Left ventricle myocardium inferior (tissue), 1 donor: ENCODE results near the gene MRPL43. TPM values are rescaled to one million over a fixed set of nuclear protein-coding genes. Genes with fewer than 3 reads are reported as not detected.
"Not testable (repeated sequence)": the region's sequence is repeated elsewhere in the genome, so short reads cannot be mapped to it uniquely, and the experiment has no call there.

Experiments
- DNase-seq: peaks from one replicate; pipeline ENCODE4 v3.0.0-alpha.2; 2020
- H3K27ac ChIP-seq: fragments of 200-600 bp; replicated peaks from 2 replicates; pipeline ENCODE4 v1.8.0; 2021
- H3K27me3 ChIP-seq: fragments of 200-600 bp; 2 replicates; pipeline ENCODE4 v1.8.0; 2021; ENCODE audit warnings: low read depth
- H3K36me3 ChIP-seq: fragments of 200-600 bp; 2 replicates; pipeline ENCODE4 v1.8.0; 2021
- H3K4me1 ChIP-seq: fragments of 200-600 bp; 2 replicates; pipeline ENCODE4 v1.8.0; 2021
- H3K4me3 ChIP-seq: fragments of 200-600 bp; 2 replicates; pipeline ENCODE4 v1.8.0; 2021; ENCODE audit warnings: mild to moderate bottlenecking, moderate library complexity
- H3K9me3 ChIP-seq: fragments of 200-600 bp; replicated peaks from 2 replicates; pipeline ENCODE4 v1.8.0; 2021
- CTCF ChIP-seq: fragments of 200-600 bp; IDR thresholded peaks from 2 replicates; pipeline ENCODE4 v1.8.0; 2021; ENCODE audit warnings: antibody characterized with exemption, mild to moderate bottlenecking, borderline replicate concordance
- intact Hi-C: fragments of 100-400 bp; cut with micrococcal nuclease; formaldehyde crosslinking; loops from one replicate; pipeline ENCODE4 v1.11.0; 2022
- total RNA-seq: library from RNA; stranded (reverse); fragmentation: NEBNext Ultra II Directional; extraction: Animal tissue kit (Norgen Biotek cat#: 25700); gene quantifications from one replicate; pipeline ENCODE4 v1.2.1, GENCODE V29; 2021
- donor health status: DM: no; HTN: yes; CAD: no; lungs with severe emphysema.

Gene MRPL43
- total RNA-seq, 1 donor from 2014 or later = 49.7 TPM

- no peak for TF ChIP-seq CTCF
- Histone ChIP-seq H3K27me3 (no peaks in the 10 kb centered on the region), H3K36me3 (peaks cover 43% of the 10 kb centered on the region), H3K4me1 (no peaks in the 10 kb centered on the region), H3K4me3 (no peak overlapping the region), H3K27ac (no peak overlapping the region), H3K9me3 (no peaks in the 10 kb centered on the region)
- intact Hi-C loops = no loop called here
- DNase-seq = no peak
These were observed 7.5 kb downstream of the MRPL43 start for GRCh38 chr10:100979791-100980272.

- TF ChIP-seq CTCF = no peak
- H3K36me3 ChIP-seq = peaks cover 43% of the 10 kb centered on the region
These were observed 8.4 kb downstream of the MRPL43 start for GRCh38 chr10:100978901-100979195.

GRCh38 chr10:100978121-100978900 lies 9.0 kb downstream of the MRPL43 start:
- DNase-seq = no peak
- Histone ChIP-seq H3K9me3 (no peaks in the 10 kb centered on the region), H3K27me3 (no peaks in the 10 kb centered on the region), H3K4me3 (no peak overlapping the region), H3K36me3 (peaks cover 39% of the 10 kb centered on the region), H3K4me1 (no peaks in the 10 kb centered on the region), H3K27ac (no peak overlapping the region)
- TF ChIP-seq CTCF = no peak
- intact Hi-C loops = no loop called here

More at GRCh38 chr10:100978901-100979195, 8.4 kb downstream of the MRPL43 start:
- Histone ChIP-seq H3K4me1 (no peaks in the 10 kb centered on the region), H3K9me3 (no peaks in the 10 kb centered on the region), H3K4me3 (no peak overlapping the region), H3K27ac (no peak overlapping the region), H3K27me3 (no peaks in the 10 kb centered on the region)
- intact Hi-C loops = no loop called here
- DNase-seq = no peak

- no peak for TF ChIP-seq CTCF
- Histone ChIP-seq H3K27ac (no peak overlapping the region), H3K4me1 (no peaks in the 10 kb centered on the region), H3K36me3 (peaks cover 34% of the 10 kb centered on the region), H3K27me3 (no peaks in the 10 kb centered on the region), H3K9me3 (no peaks in the 10 kb centered on the region), H3K4me3 (no peak overlapping the region)
- intact Hi-C loops = no loop called here
- no peak for DNase-seq
These were observed 9.9 kb downstream of the MRPL43 start for GRCh38 chr10:100977436-100977835.

GRCh38 chr10:100976906-100977305 lies 10.4 kb downstream of the MRPL43 start:
- TF ChIP-seq CTCF = no peak
- no peak overlapping the region for H3K27ac ChIP-seq
- H3K4me3 ChIP-seq = no peak overlapping the region
- H3K4me1 ChIP-seq = no peaks in the 10 kb centered on the region
- intact Hi-C loops = no loop called here
- H3K27me3 ChIP-seq = no peaks in the 10 kb centered on the region
- H3K36me3 ChIP-seq = peaks cover 34% of the 10 kb centered on the region
- no peak for DNase-seq
- H3K9me3 ChIP-seq = no peaks in the 10 kb centered on the region

GRCh38 chr10:100975397-100975796 lies 11.9 kb downstream of the MRPL43 start:
- H3K27me3 ChIP-seq, H3K4me1 ChIP-seq, H3K9me3 ChIP-seq, intact Hi-C loops, H3K27ac ChIP-seq, H3K4me3 ChIP-seq, DNase-seq: not testable (repeated sequence)
- H3K36me3 ChIP-seq = peaks cover 23% of the 10 kb centered on the region
